Bronchial epithelial cell (primary cell): ENCODE measurements around the gene MBD5. TPM values are rescaled to one million over a fixed set of nuclear protein-coding genes. Genes with fewer than 3 reads are reported as not detected.

Source experiments
- DNase-seq: peaks from one replicate; pipeline ENCODE4 v3.0.0-alpha.2; 2010; ENCODE audit warnings: low read depth
- FAIRE-seq: peaks from 2 replicates; lab custom pipeline; 2011; peaks lifted over from hg19 to GRCh38; lab: Jason Lieb, UNC
- H3K27me3 ChIP-seq: 2 replicates; pipeline ENCODE4 v1.5.1; 2011; ENCODE audit warnings: low read length; ENCODE audit not compliant: control insufficient read depth, insufficient read depth
- H3K36me3 ChIP-seq: 2 replicates; pipeline ENCODE4 v1.5.1; 2011; ENCODE audit warnings: low read length; ENCODE audit not compliant: control insufficient read depth, insufficient read depth
- H3K4me3 ChIP-seq: 2 replicates; pipeline ENCODE4 v1.5.1; 2011; ENCODE audit warnings: mild to moderate bottlenecking, low read depth, low read length, control low read depth
- total RNA-seq: library from RNA; depleted of rRNA; stranded (reverse); fragments of >200 nt; gene quantifications from 2 replicates; pipeline ENCODE4 v1.2.1, GENCODE V29; 2014
- TF ChIP-seq, protein P1 (sequence below): IDR thresholded peaks from 2 replicates; pipeline ENCODE4 v1.5.1; 2011; ENCODE audit warnings: mild to moderate bottlenecking, moderate library complexity, low read length, control low read depth, inconsistent platforms; ENCODE audit not compliant: insufficient read depth, severe bottlenecking

The MBD5 gene
- total RNA-seq, 1 donor from 2014 or later = 5.3 TPM

DNA sequence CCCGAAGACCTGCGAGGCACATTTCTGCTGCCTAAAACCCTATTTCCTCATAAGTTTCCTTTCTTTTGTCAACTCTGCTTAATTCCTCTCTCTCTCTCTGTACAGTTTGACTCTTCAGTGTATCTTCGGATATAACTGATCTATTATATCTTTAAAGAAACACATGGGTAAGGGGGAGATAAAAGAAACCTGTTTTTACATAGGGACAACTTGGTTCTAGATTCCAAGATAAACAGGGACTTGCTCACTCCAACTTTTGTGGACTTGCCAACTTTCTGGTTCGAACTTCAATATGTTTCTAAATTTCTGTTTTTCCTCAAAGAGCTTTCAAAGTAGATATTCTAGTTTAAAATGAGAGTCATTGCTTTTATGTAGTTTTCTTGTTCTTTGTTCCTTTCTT, 441.0 kb downstream of the MBD5 start:
- no peak for DNase-seq
- no peaks in the 10 kb centered on the region for H3K27me3 ChIP-seq
- TF ChIP-seq, protein P1, sequence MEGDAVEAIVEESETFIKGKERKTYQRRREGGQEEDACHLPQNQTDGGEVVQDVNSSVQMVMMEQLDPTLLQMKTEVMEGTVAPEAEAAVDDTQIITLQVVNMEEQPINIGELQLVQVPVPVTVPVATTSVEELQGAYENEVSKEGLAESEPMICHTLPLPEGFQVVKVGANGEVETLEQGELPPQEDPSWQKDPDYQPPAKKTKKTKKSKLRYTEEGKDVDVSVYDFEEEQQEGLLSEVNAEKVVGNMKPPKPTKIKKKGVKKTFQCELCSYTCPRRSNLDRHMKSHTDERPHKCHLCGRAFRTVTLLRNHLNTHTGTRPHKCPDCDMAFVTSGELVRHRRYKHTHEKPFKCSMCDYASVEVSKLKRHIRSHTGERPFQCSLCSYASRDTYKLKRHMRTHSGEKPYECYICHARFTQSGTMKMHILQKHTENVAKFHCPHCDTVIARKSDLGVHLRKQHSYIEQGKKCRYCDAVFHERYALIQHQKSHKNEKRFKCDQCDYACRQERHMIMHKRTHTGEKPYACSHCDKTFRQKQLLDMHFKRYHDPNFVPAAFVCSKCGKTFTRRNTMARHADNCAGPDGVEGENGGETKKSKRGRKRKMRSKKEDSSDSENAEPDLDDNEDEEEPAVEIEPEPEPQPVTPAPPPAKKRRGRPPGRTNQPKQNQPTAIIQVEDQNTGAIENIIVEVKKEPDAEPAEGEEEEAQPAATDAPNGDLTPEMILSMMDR = no peak
- no peak overlapping the region for H3K4me3 ChIP-seq
- no peaks in the 10 kb centered on the region for H3K36me3 ChIP-seq
- FAIRE-seq = no peak

DNA sequence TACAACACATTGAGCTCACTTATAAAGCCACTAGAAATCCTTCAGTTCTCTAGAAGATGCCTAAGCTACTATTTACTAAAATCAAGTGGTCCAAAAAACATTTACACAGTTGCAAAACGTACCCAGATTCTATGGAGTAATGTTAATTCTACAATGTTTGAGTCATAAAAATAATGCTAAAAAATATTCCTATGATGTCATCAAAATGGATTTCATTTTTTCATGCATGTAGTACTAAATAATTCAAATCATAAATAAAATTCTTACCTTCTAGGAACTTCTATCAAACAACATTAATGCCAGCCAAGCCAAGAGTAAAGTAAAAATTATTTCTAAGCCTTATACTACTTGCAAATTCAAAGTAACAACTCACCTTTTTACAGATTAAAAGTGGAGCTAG, 454.7 kb downstream of the MBD5 start:
- no peaks in the 10 kb centered on the region for H3K36me3 ChIP-seq
- TF ChIP-seq, protein P1 = no peak
- no peak for DNase-seq
- no peak overlapping the region for H3K4me3 ChIP-seq
- FAIRE-seq = no peak
- H3K27me3 ChIP-seq = no peaks in the 10 kb centered on the region

DNA sequence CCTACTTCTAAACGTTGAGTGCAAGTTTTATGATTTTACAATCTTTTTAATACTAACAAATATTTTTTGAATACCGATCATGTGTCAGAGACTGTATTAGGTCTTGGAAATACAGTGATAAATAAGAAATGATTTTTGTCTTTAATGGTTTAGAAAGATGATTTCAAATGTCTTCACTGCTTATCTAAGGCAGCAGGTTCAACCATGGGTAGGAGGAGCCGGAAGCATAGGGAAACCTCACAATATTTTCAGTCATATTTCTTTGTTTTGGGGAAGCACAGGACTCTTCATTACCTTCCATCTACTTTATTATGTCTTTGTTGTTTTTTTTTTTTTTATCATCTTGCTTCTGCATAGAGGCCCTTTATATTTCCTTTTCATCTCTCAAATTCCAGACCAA, 458.5 kb downstream of the MBD5 start:
- DNase-seq = no peak
- TF ChIP-seq, protein P1 = no peak
- no peak overlapping the region for H3K4me3 ChIP-seq

DNA sequence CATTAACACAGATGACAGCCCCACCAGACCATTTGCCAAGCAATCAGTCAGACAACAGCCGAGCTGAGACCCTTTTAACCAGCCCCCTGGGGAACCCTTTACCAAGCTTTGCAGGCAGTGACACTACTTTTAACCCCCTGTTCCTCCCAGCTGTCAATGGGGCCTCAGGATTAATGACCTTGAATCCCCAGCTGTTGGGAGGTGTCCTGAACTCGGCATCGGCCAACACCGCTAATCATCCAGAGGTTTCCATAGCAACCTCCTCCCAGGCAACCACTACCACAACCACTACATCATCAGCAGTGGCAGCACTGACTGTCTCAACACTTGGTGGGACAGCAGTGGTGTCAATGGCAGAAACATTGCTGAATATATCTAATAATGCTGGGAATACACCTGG, 462.8 kb downstream of the MBD5 start:
- H3K27me3 ChIP-seq = no peaks in the 10 kb centered on the region
- no peak for DNase-seq
- H3K36me3 ChIP-seq = no peaks in the 10 kb centered on the region
- FAIRE-seq = no peak
- TF ChIP-seq, protein P1 = no peak
- no peak overlapping the region for H3K4me3 ChIP-seq

More for the DNA sequence above, 458.5 kb downstream of the MBD5 start:
- no peaks in the 10 kb centered on the region for H3K27me3 ChIP-seq
- no peak for FAIRE-seq
- H3K36me3 ChIP-seq = no peaks in the 10 kb centered on the region

DNA sequence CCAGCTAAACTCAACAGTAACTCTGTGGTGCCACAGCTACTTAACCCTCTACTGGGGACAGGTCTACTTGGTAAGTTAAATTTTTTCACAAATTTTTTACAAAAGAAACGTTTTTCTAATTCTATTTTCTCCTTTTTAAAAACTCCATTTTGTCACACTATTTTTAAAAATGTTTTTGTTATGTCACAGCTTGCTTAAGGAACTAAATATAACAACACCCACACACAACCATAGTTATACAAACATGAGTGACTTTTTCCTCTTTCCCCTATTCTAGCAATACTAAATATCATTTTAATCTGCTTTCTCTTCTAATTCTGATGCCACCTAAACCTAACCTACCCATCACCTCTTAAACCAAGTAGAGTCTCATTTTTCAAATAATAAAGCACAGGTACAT, 463.2 kb downstream of the MBD5 start:
- Histone ChIP-seq H3K36me3 (no peaks in the 10 kb centered on the region), H3K27me3 (no peaks in the 10 kb centered on the region), H3K4me3 (no peak overlapping the region)
- FAIRE-seq (no peak), DNase-seq (no peak)
- TF ChIP-seq, protein P1 = no peak

DNA sequence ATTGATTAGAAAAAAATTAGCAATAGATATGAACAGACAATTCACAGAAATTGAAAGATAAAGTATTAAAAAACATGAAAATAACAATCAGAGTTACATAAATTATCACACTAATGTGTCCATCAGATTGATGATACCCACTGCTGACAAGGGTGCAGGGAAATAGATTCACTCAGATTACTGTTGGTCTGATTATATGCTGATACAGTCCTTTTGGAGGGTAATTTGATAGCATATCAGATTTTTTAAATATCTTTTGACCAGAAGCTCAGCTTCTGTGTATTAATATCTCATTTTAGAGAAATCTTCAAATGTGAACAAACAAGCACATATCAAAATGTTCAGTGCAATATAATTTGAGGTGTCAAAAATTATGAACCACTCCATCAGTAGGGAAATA, 465.8 kb downstream of the MBD5 start:
- DNase-seq (no peak), FAIRE-seq (no peak)
- no peaks in the 10 kb centered on the region for H3K27me3 ChIP-seq
- H3K4me3 ChIP-seq = no peak overlapping the region
- no peaks in the 10 kb centered on the region for H3K36me3 ChIP-seq
- TF ChIP-seq, protein P1 = no peak
